ENCODE data around the gene TNRC6C.

The TNRC6C gene

DNA sequence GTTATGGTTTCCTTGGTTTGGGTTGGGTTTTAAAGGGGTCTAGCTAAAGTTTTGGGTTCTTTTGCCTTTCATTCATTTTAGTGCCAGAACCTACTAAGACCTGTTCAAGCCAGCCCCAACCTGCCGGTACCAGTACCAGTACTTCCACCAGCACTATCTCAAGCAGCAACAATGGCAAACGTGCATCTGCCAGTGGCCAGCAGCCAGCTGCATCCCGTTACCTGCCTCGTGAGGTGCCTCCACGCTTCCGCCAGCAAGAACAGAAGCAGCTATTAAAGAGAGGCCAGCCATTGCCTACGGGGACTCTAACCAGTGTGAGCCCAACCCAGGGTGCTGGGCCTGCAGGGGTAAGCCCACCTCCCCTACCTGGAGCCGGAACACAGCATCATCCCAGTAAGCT, 72.9 kb downstream of the TNRC6C start:
- TF ChIP-seq, protein P1, sequence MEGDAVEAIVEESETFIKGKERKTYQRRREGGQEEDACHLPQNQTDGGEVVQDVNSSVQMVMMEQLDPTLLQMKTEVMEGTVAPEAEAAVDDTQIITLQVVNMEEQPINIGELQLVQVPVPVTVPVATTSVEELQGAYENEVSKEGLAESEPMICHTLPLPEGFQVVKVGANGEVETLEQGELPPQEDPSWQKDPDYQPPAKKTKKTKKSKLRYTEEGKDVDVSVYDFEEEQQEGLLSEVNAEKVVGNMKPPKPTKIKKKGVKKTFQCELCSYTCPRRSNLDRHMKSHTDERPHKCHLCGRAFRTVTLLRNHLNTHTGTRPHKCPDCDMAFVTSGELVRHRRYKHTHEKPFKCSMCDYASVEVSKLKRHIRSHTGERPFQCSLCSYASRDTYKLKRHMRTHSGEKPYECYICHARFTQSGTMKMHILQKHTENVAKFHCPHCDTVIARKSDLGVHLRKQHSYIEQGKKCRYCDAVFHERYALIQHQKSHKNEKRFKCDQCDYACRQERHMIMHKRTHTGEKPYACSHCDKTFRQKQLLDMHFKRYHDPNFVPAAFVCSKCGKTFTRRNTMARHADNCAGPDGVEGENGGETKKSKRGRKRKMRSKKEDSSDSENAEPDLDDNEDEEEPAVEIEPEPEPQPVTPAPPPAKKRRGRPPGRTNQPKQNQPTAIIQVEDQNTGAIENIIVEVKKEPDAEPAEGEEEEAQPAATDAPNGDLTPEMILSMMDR (IDR thresholded peaks at IDR 0.05; ENCODE audit: unreplicated experiment in 3 of 3), result no peak
- no peaks in the 10 kb centered on the region for H3K27me3 Mint-ChIP-seq (ENCODE audit: low read depth)
- H3K4me3 Mint-ChIP-seq, result no peak overlapping the region
- H3K36me3 Mint-ChIP-seq (ENCODE audit: low read depth), result peaks cover 46% of the 10 kb centered on the region
- H3K9me3 Mint-ChIP-seq, result no peaks in the 10 kb centered on the region
- H3K4me1 Mint-ChIP-seq, result peaks cover 19% of the 10 kb centered on the region
- H3K27ac Mint-ChIP-seq, result no peak overlapping the region

DNA sequence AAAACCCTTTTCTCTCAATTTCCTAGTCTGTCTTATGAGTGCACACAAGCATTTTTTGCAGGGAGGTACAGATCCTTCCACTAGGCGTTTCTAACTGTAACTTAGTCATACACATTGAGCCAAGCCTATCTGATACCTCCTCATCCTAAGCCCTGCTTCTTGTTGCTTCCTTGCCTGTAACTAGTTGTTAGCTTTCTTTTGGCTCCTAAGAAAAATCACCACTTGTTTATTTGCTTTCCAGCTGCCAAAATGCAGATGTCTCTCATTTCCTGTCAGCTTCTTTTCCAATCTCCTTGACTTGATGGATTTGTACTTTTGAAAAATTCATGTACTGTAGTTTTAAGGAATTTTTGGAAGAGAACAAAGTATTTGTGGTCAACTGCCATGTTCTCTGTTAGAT, 73.7 kb downstream of the TNRC6C start:
- Mint-ChIP-seq H3K27me3 (ENCODE audit: low read depth) (no peaks in the 10 kb centered on the region), H3K4me3 (no peak overlapping the region), H3K36me3 (ENCODE audit: low read depth) (peaks cover 44% of the 10 kb centered on the region), H3K4me1 (peaks cover 15% of the 10 kb centered on the region), H3K27ac (peak overlapping the region in 2 of 3 experiments; percentile 3 to 54), H3K9me3 (no peaks in the 10 kb centered on the region)
- TF ChIP-seq, protein P1 (IDR thresholded peaks at IDR 0.05; ENCODE audit: unreplicated experiment in 3 of 3), result no peak

- H3K4me3 Mint-ChIP-seq, result no peak overlapping the region
- H3K27ac Mint-ChIP-seq, result no peak overlapping the region
- no peaks in the 10 kb centered on the region for H3K9me3 Mint-ChIP-seq
- peaks cover 55% of the 10 kb centered on the region for H3K36me3 Mint-ChIP-seq (ENCODE audit: low read depth)
- H3K27me3 Mint-ChIP-seq (ENCODE audit: low read depth), result no peaks in the 10 kb centered on the region
- TF ChIP-seq, protein P1 (IDR thresholded peaks at IDR 0.05; ENCODE audit: unreplicated experiment in 3 of 3), result no peak
- H3K4me1 Mint-ChIP-seq, result peaks cover 34% of the 10 kb centered on the region
Measured at GRCh38 chr17:78034429-78035091, 76.1 kb downstream of the TNRC6C start.

- H3K9me3 Mint-ChIP-seq, result no peaks in the 10 kb centered on the region
- TF ChIP-seq, protein P1 (IDR thresholded peaks at IDR 0.05; ENCODE audit: unreplicated experiment in 3 of 3), result no peak
- H3K27ac Mint-ChIP-seq, result no peak overlapping the region
- H3K4me3 Mint-ChIP-seq, result no peak overlapping the region
- H3K27me3 Mint-ChIP-seq (ENCODE audit: low read depth), result no peaks in the 10 kb centered on the region
- H3K4me1 Mint-ChIP-seq, result peaks cover 57% of the 10 kb centered on the region
- H3K36me3 Mint-ChIP-seq (ENCODE audit: low read depth), result peaks cover 44% of the 10 kb centered on the region
Measured at GRCh38 chr17:78037280-78037679, 78.8 kb downstream of the TNRC6C start.

DNA sequence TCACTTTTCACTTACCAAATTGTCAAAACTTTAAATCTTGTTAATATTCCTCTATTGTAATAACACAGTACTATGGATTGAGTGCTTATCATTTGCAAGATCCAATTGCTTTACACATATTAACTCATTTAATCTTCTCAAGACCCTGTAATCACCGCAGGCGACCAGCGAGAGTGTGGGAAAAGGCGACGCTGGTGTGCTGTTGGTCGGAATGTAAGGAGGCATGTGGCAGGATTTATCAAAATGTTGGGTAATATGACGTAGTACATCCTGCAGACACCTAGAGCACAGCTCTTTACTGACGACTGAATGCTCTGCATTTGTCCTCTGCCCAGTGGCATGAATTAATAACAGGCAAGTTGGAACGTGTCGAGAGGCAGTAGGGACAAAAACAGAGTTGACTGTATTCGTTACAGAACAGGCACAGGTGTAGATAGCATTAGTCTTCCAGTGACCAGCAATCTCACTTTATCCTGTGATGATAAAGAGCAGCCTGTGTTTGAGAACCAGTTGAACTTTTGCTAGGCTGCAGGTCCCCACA, 80.3 kb downstream of the TNRC6C start:
- Mint-ChIP-seq H3K27ac (peak overlapping the region in 1 of 3 experiments; percentile 56), H3K4me3 (peak overlapping the region in 1 of 3 experiments; percentile 5), H3K9me3 (no peaks in the 10 kb centered on the region), H3K4me1 (peaks cover 65% of the 10 kb centered on the region), H3K36me3 (ENCODE audit: low read depth) (peaks cover 49% of the 10 kb centered on the region), H3K27me3 (ENCODE audit: low read depth) (no peaks in the 10 kb centered on the region)
- TF ChIP-seq, protein P1 (IDR thresholded peaks at IDR 0.05; ENCODE audit: unreplicated experiment in 3 of 3), result no peak

GRCh38 chr17:78039581-78039980, 81.1 kb downstream of the TNRC6C start:
- Mint-ChIP-seq H3K4me3 (peak overlapping the region in 1 of 3 experiments; percentile 11), H3K36me3 (ENCODE audit: low read depth) (peaks cover 49% of the 10 kb centered on the region), H3K9me3 (no peaks in the 10 kb centered on the region), H3K27me3 (ENCODE audit: low read depth) (no peaks in the 10 kb centered on the region), H3K4me1 (peaks cover 68% of the 10 kb centered on the region), H3K27ac (peak overlapping the region; percentile 27 to 85 (median 63))
- TF ChIP-seq, protein P1 (IDR thresholded peaks at IDR 0.05; ENCODE audit: unreplicated experiment in 3 of 3), result no peak

All from nephron (organoid).